Measurements from ENCODE around the gene PLA2G6.

DNA sequence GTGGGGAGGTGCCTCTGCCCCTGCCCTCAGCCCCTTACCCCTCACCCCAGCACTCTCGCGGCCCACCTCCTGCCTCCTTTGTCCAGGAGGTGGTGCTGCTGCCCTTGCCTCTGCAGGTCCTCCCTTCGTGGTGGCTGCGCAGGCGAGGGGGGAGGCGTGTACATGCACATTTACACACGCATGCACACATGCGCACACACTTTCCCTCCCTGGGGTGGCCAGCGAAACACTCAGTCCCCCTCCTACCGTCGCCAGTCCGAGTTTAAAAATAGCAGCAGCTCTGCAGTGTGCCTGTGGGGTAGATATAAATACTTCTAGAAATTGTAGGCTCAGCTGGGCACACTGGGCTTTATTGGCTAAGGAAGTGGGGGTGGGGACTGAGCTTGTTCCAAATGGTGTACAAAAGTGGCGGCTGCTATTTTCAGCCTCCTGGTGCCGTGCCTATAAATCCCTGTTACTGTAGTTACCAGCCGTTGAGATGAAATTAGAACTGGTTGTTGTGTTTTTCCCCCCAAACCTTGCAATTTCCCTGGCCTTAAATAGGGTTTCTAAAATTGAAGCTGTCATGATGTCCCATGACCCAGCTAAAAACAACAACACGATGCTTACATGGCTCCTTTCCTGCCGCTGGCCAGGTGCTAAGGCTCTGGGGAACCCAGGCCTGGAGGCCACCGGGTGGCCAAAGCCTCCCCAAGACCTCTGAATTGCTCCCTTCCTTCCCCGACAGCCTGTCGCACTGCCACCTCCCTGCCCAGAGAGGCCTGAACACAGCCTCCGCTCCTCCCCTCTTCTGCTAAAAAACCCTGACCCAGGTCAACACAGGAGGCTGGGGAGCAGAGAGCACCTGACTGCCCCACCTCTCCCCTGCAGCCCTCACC lies 112.0 kb downstream of the PLA2G6 start:
- TF ChIP-seq, protein P1, sequence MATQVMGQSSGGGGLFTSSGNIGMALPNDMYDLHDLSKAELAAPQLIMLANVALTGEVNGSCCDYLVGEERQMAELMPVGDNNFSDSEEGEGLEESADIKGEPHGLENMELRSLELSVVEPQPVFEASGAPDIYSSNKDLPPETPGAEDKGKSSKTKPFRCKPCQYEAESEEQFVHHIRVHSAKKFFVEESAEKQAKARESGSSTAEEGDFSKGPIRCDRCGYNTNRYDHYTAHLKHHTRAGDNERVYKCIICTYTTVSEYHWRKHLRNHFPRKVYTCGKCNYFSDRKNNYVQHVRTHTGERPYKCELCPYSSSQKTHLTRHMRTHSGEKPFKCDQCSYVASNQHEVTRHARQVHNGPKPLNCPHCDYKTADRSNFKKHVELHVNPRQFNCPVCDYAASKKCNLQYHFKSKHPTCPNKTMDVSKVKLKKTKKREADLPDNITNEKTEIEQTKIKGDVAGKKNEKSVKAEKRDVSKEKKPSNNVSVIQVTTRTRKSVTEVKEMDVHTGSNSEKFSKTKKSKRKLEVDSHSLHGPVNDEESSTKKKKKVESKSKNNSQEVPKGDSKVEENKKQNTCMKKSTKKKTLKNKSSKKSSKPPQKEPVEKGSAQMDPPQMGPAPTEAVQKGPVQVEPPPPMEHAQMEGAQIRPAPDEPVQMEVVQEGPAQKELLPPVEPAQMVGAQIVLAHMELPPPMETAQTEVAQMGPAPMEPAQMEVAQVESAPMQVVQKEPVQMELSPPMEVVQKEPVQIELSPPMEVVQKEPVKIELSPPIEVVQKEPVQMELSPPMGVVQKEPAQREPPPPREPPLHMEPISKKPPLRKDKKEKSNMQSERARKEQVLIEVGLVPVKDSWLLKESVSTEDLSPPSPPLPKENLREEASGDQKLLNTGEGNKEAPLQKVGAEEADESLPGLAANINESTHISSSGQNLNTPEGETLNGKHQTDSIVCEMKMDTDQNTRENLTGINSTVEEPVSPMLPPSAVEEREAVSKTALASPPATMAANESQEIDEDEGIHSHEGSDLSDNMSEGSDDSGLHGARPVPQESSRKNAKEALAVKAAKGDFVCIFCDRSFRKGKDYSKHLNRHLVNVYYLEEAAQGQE (IDR thresholded peaks at IDR 0.05; ENCODE audit: insufficient read depth in 1 of 2, low read depth in 2 of 2, low read length in 2 of 2), result no peak
- TF ChIP-seq TAF1 (IDR thresholded peaks at IDR 0.05; ENCODE audit: borderline replicate concordance, insufficient read depth, low read length) (no peak), POLR2AphosphoS5 (IDR thresholded peaks at IDR 0.05; ENCODE audit: low read depth, low read length) (no peak; the same call in 1 of the 2 replicates)
